ENCODE measurements around the gene SRRM2.

The SRRM2 gene

GRCh38 chr16:2736476-2737237, 15.8 kb upstream of the SRRM2 start:
- no peak for DNase-seq
- TF ChIP-seq CTCF (IDR thresholded peaks at IDR 0.05; ENCODE audit: low read depth, low read length) = no peak
- Histone ChIP-seq H3K9me3 (no peaks in the 10 kb centered on the region), H3K36me3 (no peaks in the 10 kb centered on the region), H3K4me1 (no peaks in the 10 kb centered on the region), H3K4me3 (ENCODE audit: low read depth, low read length) (no peak overlapping the region), H3K27me3 (no peaks in the 10 kb centered on the region)

DNA sequence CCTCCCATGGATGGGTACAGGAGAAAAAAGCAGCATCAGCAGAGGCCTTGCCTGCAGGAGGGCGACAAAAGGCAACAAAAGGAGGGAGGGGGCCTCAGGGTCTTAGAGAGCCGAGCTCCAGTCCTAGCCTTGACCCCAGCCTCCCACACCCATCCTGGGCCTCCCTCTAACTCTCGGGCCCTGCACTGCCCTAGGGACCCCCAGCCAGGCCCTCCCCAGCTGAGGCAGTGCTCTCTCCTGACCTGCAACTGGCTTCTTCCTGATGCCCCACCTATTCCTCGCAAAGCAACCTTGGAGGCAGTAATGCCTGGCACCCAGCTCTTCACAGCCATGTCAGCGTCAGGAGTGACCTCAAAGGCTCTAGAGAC, 15.2 kb upstream of the SRRM2 start:
- H3K27me3 ChIP-seq = no peaks in the 10 kb centered on the region
- TF ChIP-seq CTCF (IDR thresholded peaks at IDR 0.05; ENCODE audit: low read depth, low read length) = no peak
- DNase-seq = no peak

DNA sequence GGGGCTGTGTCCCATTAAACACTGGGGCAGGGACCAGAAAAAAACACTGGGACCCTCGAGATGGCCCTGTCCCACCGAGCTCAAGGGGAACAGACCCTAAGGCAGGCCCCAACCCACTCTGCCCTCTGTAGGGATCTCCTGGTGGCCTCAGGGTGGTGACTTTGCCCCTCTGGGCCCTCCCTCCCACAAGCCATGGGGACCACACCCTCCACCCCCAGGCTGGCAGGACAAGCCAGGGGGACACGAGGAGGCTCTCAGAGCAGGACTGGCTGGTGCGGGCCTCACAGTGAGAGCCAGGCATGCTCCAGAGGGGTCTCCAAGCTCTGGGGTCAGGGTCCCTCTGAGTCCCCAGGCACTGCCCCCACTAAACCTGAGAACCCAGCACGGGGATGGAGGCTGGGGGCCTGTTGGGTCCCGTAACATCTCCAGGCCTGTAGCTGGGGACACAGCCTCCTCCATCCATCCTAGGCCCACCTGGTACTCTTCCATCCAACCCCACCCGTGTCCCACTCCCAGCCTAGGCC, 14.5 kb upstream of the SRRM2 start:
- Histone ChIP-seq H3K4me3 (ENCODE audit: low read depth, low read length) (no peak overlapping the region), H3K27me3 (no peaks in the 10 kb centered on the region), H3K36me3 (no peaks in the 10 kb centered on the region), H3K9me3 (no peaks in the 10 kb centered on the region), H3K4me1 (no peaks in the 10 kb centered on the region)
- no peak for DNase-seq
- TF ChIP-seq CTCF (IDR thresholded peaks at IDR 0.05; ENCODE audit: low read depth, low read length) = no peak

More for the DNA sequence above, 15.2 kb upstream of the SRRM2 start:
- H3K4me1 ChIP-seq = no peaks in the 10 kb centered on the region
- no peak overlapping the region for H3K4me3 ChIP-seq (ENCODE audit: low read depth, low read length)
- H3K36me3 ChIP-seq = no peaks in the 10 kb centered on the region
- H3K9me3 ChIP-seq = no peaks in the 10 kb centered on the region

DNA sequence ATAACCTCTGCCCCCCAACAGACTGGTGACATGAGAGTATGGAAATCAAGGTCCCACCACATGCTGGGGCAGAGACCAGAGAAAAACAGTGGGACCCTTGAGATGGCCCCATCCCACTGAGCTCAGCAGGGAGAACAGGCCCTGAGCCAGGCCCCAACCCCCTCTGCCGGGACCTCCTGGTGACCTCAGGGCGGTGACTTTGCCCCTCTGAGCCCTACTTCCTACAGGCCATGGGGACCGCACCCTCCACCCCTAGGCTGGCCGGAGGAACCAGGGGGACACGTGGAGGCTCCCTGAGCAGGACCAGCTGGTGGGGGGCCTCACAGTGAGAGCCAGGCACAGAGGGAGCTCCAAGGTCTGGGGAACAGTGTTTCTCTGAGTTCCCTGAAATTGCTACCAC, 13.8 kb upstream of the SRRM2 start:
- no peak overlapping the region for H3K4me3 ChIP-seq (ENCODE audit: low read depth, low read length)
- no peaks in the 10 kb centered on the region for H3K27me3 ChIP-seq
- H3K4me1 ChIP-seq = no peaks in the 10 kb centered on the region
- TF ChIP-seq CTCF (IDR thresholded peaks at IDR 0.05; ENCODE audit: low read depth, low read length) = no peak
- no peaks in the 10 kb centered on the region for H3K9me3 ChIP-seq
- no peak for DNase-seq
- H3K36me3 ChIP-seq = no peaks in the 10 kb centered on the region

DNA sequence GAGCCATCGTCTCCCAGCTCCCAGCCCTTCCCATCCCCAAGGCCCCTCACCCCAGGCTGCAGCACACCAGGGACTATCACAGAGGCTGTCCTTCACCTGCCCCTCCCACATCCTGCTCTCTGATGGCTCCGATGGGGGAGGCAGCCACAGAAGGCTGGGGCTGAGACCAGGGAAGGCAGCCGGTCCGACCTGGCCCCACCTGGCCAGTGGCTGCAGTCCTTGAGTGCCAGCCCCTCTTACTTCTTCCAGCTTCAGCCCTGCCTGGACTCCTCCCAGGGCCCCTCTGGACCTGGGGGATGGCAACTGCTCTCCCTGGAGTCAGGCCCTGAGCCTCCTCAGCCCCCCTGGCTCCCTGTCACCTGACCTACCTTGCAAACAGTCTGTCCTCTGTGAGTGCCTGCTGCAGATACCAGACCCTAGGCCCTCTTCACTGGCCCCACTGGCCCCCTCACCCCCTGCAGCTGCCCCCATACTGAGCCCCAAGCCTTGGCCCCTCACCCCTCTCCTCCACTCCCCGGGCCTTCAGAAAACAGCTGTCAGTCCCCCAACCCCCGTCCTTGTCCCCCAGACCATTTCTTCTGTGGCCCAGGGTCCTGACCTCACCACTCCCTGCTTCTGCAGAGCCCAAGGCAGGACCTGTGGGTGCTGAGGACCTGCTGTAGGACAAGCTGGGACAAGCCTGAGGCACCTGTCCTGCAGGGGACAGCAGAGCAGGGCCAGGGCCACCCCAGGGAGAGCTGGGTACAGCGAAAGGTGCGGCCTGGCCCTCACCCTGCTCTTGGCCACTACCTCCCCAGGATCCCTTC, 12.6 kb upstream of the SRRM2 start:
- no peak for TF ChIP-seq CTCF (IDR thresholded peaks at IDR 0.05; ENCODE audit: low read depth, low read length)
- Histone ChIP-seq H3K27me3 (no peaks in the 10 kb centered on the region), H3K9me3 (no peaks in the 10 kb centered on the region), H3K36me3 (no peaks in the 10 kb centered on the region), H3K4me1 (no peaks in the 10 kb centered on the region), H3K4me3 (ENCODE audit: low read depth, low read length) (no peak overlapping the region)
- no peak for DNase-seq

GRCh38 chr16:2740476-2740875, 12.0 kb upstream of the SRRM2 start:
- DNase-seq = no peak
- Histone ChIP-seq H3K36me3 (no peaks in the 10 kb centered on the region), H3K4me1 (no peaks in the 10 kb centered on the region), H3K27me3 (no peaks in the 10 kb centered on the region), H3K4me3 (ENCODE audit: low read depth, low read length) (no peak overlapping the region), H3K9me3 (no peaks in the 10 kb centered on the region)
- TF ChIP-seq CTCF (IDR thresholded peaks at IDR 0.05; ENCODE audit: low read depth, low read length) = no peak
